ENCODE measurements around the gene FHIP1A.

GRCh38 chr4:151430740-151431457 is 21.9 kb downstream of the FHIP1A start:
- TF ChIP-seq EZH2 (IDR thresholded peaks at IDR 0.05; ENCODE audit: insufficient read depth, poor library complexity, severe bottlenecking) (no peak), EZH2phosphoT487 (IDR thresholded peaks at IDR 0.05; ENCODE audit: insufficient read depth, low read depth) (no peak)

Measured in GM23248 (cell line).